ENCODE data around the gene HAL.

HAL gene

DNA sequence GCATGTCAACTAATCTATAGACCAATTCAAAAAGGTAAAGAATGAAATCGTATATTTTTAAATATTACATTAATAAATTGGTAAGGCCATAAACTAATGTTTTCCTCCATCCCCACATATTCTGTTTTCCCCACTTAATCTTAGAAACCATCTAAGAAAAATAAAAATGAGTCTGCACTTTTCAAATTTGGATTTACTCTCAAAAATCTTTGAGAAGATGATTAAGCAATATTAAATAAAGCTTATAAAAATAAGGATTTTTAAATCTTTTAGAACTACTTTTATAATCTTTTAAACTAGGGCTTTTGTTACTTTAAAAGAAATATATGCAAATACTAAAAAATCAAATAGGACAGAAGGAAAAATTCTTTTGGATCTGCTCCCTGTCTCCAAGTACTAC is 10.6 kb upstream of the HAL start:
- no peak for FAIRE-seq

DNA sequence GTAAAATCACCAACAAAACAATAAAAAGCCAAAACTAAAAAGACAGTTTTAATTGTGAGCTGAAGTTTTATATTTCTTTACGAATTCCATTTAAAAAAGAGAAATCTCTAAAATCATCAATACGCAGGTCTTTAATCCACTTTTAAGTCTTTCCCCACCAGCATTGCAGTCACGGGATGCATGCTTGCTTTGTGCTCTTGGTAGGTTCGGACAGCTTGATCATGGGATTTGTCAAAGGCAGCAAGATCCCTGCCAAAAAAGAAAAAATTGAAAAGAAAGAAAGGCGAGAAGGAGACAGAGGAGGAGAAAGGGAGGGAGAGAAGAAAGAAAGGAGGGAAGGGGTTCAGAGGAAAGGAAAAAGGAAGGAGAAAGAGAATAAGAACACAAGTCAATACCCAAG is 4.7 kb upstream of the HAL start:
- FAIRE-seq, result no peak

DNA sequence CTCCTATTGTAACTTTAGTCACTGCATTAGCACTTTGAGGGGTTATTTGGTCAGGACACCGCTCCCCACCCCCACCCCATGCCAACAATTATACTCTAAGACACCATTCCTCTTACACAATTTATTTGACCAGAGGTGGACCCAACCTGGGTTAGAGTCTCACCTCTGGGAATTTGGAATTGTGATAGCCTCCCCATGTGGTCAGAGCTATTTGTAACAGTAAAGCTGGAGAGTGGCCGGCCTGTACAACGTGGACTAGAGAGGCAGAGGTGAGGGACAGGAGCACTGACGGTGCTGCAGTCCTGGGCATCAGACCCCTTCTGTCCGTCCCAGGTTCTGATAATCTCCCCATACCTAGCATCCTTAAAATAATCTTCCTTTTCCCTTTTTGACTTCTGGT is 3.3 kb upstream of the HAL start:
- no peak for FAIRE-seq

DNA sequence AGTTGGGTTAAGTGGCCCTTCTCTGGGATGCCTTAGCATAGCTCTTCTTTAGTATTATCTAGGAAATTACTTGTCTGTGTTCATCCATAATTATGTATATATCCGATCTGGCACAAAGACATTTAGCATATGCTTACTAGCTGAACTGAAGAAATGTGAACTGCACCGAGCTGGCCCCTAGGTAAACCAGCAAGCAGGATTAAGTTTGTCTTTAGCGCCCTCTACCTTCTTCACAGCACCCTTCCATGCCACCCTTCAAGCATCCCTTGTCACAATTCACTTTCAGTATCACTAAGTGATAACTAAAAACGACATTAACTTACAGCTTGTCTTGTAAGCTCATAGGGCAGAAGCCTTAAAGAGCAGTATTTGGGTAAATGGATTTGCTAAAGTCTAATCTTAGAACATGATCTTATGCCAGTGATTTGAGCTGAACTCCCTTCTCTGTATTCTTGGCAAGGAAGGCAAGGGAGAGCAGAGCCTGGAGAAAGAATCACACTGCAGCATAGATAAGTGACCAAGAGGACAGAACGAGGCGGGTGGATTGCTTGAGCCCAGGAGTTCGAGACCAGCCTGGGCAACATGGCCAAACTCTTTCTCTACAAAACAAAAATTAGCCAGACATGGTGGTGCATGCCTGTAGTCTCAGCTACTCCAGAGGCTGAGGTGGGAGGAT is 2.6 kb upstream of the HAL start:
- no peak for FAIRE-seq

GRCh38 chr12:95997911-95998510 is 1.9 kb upstream of the HAL start:
- no peak for FAIRE-seq

- no peak for FAIRE-seq
Measured at GRCh38 chr12:95997276-95997675, 1.1 kb upstream of the HAL start.

GRCh38 chr12:95995238-95996031 is 709 bp downstream of the HAL start:
- no peak for FAIRE-seq

- no peak for FAIRE-seq
Measured at GRCh38 chr12:95994476-95994875, 1.7 kb downstream of the HAL start.

- no peak for FAIRE-seq
Measured at GRCh38 chr12:95993907-95994306, 2.2 kb downstream of the HAL start.

- no peak for FAIRE-seq
Measured at GRCh38 chr12:95990136-95990535, 6.0 kb downstream of the HAL start.

DNA sequence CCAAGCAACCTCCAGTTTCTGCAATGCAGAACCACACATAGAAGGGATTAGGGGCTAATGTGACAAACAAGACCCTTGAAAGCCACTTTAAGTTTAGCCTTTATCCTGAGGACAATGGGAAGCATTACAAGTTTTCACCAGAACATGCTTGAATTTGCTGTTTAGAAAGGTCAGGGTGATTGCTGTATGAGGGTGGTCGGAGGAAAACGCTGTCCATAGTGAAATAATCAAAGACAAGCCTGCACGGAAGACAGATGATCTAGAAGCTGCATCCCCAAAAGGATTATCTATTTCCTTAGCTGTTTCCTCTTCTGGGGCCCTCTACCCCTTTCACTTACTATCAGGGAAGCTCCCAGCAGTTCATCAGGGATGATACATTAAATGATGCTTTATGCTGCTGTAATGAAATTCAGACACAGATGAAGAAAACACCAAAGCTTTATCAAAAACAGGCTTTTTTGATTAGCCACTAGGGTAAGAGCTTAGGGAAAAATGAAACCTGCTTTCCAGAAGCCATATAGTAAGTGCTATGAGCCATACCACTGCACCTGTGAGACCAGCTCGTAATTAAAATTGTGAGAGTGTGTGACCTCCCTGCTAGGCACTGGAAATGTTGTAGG is 6.5 kb downstream of the HAL start:
- no peak for FAIRE-seq

- FAIRE-seq, result no peak
Measured at GRCh38 chr12:95988506-95989275, 7.5 kb downstream of the HAL start.

- FAIRE-seq, result peak; percentile 43
Measured at GRCh38 chr12:95986635-95987570, 9.2 kb downstream of the HAL start.

GRCh38 chr12:95984682-95985081 is 11.5 kb downstream of the HAL start:
- no peak for FAIRE-seq

DNA sequence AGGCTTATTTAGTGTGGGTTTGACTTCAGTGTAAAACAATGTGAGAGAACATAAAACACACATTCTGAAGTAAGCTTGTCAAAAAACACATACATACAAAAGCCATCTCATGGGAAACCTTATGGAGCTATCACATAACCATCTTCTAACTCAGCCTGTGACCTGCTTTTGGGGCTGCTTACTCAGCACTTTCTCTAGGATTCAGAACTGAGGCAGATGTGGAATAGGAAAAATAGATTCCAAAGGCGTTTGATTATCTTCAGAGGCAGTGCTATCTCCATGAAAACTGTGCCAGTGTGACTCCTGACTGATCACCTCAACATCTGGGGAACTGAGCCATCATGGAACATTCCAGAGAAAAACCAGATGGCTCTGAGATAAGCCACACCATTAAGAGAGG is 13.5 kb downstream of the HAL start:
- FAIRE-seq, result no peak

- FAIRE-seq, result no peak
Measured at GRCh38 chr12:95980437-95980836, 15.7 kb downstream of the HAL start.

DNA sequence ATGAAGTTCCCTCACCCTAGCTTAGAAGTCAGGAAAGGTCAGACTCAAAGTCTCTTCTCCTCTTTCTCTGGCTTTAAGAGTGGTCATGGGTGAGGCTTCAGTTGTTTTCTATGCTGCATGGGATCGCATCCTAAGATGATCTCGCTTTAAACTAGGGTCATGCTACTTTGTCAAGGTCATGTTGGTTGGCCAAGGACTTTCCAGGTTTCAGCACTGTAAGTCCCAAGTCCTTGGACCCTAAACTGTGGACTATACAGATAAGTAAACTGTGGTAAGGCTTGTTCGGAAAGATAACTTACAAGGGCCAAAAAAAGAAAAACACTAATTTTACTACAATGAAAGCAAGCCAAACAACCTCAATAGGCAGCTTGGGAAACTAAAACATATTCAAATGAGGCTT is 17.4 kb downstream of the HAL start:
- FAIRE-seq, result no peak

- FAIRE-seq, result no peak
Measured at GRCh38 chr12:95978351-95978750, 17.8 kb downstream of the HAL start.

DNA sequence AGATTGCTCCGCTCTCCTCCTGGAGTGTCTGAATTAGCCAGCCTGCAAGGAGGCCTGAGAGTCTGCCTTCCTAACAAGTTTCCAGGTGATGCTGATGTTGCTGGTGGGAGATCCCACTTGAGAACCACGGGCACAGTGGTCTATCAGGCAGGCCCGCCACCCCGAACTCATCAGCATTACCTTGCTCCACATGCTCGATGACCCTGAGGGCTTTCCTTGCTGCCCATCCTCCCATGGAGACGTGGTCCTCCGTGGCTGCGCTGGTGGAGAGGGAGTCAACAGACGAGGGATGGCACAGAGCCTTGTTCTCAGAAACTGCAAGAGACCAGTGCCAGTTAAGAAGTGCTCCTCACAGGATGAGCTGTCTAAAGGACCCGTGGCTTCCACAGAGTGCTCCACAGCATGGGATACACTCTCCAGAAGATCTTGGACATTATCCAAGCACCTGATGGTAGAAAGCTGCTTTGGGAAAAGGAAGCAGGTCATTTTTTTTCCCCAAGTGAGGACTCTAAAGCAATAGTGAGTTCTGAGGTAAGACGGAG is 18.3 kb downstream of the HAL start:
- FAIRE-seq, result no peak

DNA sequence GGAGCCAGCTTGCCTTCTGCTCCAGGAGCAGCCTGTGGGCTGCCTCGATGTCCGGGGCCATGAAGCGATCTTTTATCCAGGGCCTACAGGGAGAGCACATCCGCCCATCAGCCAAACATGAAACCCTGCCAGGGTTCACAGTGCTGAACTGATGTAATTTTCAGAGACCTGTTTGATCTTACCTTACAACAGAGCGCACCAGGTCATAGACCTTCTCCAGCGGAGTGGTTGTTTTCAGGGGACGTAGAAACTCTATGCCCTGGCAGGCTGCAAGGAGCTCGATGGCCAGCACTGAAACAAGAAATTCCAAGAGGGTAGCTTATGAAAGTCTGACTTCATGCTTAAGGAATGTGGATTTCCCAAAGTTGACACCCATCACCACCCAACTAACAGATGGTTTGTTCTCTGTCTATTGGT is 19.7 kb downstream of the HAL start:
- no peak for FAIRE-seq

GRCh38 chr12:95975491-95975890 is 20.7 kb downstream of the HAL start:
- no peak for FAIRE-seq
